ENCODE data around the gene LRRC52. TPM values are rescaled to one million over a fixed set of nuclear protein-coding genes. Genes with fewer than 3 reads are reported as not detected.

The LRRC52 gene
- total RNA-seq, 4 donors from 2014 or later: not detected

DNA sequence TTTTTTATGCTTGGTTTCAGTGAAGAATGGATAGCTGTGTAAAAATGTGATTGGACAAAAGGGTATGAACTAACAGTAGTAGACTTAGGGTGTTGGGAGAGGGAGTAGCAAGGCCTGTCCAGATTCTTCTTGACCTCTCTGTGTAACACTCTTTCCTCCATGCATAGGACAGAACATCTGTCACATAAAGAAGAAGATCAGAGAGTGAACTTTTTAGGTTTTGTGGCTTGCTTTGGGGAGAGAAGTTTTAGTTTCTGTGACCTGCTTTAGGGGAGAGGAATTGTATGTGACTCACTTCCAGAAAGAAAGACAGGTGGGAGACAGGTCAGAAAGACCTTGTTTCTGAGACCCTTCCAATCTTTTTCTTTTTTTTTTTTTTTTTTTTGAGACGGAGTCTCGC lies 27.3 kb upstream of the LRRC52 start:
- H3K36me3 ChIP-seq: no peaks in the 10 kb centered on the region
- no peaks in the 10 kb centered on the region for H3K9me3 ChIP-seq
- H3K27me3 ChIP-seq: no peaks in the 10 kb centered on the region
- WGBS: 95% methylated on average over 2 of the region's 2 CpGs
- no peak overlapping the region for H3K27ac ChIP-seq
- no peak for TF ChIP-seq POLR2AphosphoS5 (IDR thresholded peaks at IDR 0.05)
- no peak for TF ChIP-seq CTCF (IDR thresholded peaks at IDR 0.05)
- TF ChIP-seq EP300 (IDR thresholded peaks at IDR 0.05): no peak
- TF ChIP-seq POLR2A (IDR thresholded peaks at IDR 0.05): no peak
- H3K4me3 ChIP-seq: no peak overlapping the region
- H3K4me1 ChIP-seq: no peaks in the 10 kb centered on the region
- no peak for DNase-seq (ENCODE audit: low spot score in 2 of 2)

- TF ChIP-seq POLR2AphosphoS5 (IDR thresholded peaks at IDR 0.05) (no peak), POLR2A (IDR thresholded peaks at IDR 0.05) (no peak), EP300 (IDR thresholded peaks at IDR 0.05) (no peak), CTCF (IDR thresholded peaks at IDR 0.05) (no peak)
- Histone ChIP-seq H3K27me3 (no peaks in the 10 kb centered on the region), H3K36me3 (no peaks in the 10 kb centered on the region), H3K4me1 (no peaks in the 10 kb centered on the region), H3K4me3 (no peak overlapping the region), H3K9me3 (no peaks in the 10 kb centered on the region), H3K27ac (no peak overlapping the region)
- no peak for DNase-seq (ENCODE audit: low spot score in 2 of 2)
- WGBS: 85% methylated on average over 4 of the region's 4 CpGs
Measured at GRCh38 chr1:165520646-165521045, 23.2 kb upstream of the LRRC52 start.

GRCh38 chr1:165524639-165525285 lies 19.0 kb upstream of the LRRC52 start:
- Histone ChIP-seq H3K4me3 (no peak overlapping the region), H3K27me3 (no peaks in the 10 kb centered on the region), H3K27ac (no peak overlapping the region), H3K4me1 (no peaks in the 10 kb centered on the region), H3K9me3 (no peaks in the 10 kb centered on the region), H3K36me3 (no peaks in the 10 kb centered on the region)
- WGBS: 65% methylated on average over 5 of the region's 5 CpGs
- DNase-seq (ENCODE audit: low spot score in 2 of 2): no peak
- TF ChIP-seq POLR2AphosphoS5 (IDR thresholded peaks at IDR 0.05): no peak
- TF ChIP-seq POLR2A (IDR thresholded peaks at IDR 0.05): no peak
- no peak for TF ChIP-seq EP300 (IDR thresholded peaks at IDR 0.05)
- no peak for TF ChIP-seq CTCF (IDR thresholded peaks at IDR 0.05)

DNA sequence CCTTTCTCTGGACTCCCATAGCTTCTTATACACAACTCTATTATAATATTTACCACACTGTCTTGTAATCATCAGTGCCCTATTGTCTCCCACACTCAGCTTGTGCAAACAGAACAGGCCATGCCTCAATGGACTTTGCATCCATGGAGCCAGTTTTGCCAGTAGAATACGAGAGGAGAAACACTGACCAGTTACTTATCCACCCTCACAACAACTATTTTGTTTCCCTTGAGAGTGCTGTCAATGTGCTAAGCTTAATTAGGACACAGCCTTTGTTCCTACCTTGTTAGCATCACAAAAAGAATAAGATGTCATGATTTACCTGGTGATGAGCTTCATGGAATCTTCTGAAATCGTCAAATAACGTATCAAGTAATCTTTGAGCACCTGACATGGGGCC lies 18.1 kb upstream of the LRRC52 start:
- no peak for DNase-seq (ENCODE audit: low spot score in 2 of 2)
- Histone ChIP-seq H3K9me3 (no peaks in the 10 kb centered on the region), H3K4me1 (no peaks in the 10 kb centered on the region), H3K27ac (no peak overlapping the region), H3K4me3 (no peak overlapping the region), H3K36me3 (no peaks in the 10 kb centered on the region), H3K27me3 (no peaks in the 10 kb centered on the region)
- no peak for TF ChIP-seq CTCF (IDR thresholded peaks at IDR 0.05)
- no peak for TF ChIP-seq POLR2AphosphoS5 (IDR thresholded peaks at IDR 0.05)
- TF ChIP-seq EP300 (IDR thresholded peaks at IDR 0.05): no peak
- no peak for TF ChIP-seq POLR2A (IDR thresholded peaks at IDR 0.05)
- 83% methylated on average over 3 of the region's 3 CpGs for WGBS

DNA sequence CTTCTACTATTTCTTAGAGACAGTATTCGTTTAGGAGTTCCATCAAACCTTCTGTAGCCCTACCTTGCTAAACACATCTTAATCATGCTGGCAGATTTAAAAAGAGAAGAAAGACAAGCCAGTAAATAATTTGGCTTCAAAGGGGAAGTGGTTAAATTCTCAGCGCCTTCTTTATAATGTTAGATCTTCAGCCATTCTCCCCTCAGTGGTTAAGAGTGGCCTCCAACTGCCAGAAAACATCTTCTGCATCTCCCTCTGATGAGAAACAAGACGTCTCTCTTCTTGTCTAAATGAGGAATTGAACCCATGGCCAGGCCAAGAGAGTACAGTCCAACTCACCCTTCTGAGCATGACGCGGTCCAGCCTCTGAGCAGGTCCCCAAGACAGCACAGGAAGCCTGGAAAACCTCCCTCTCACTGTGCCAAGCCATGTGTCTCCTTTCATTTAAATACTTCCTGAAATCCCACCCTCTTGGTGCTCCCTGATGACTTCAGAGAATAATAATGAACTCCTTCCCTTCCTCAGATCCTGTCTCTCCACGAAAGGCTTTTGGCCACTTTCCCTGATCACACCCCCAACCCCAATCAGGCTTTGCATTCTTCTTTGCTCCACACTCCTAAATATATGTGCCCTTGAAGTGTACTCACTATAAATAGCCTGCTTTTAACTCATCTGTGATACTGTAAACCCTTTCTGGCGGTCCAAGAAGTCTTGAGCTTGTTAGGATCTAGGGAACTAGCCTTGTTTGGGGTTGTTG lies 16.4 kb upstream of the LRRC52 start:
- no peak for DNase-seq (ENCODE audit: low spot score in 2 of 2)
- H3K36me3 ChIP-seq: no peaks in the 10 kb centered on the region

More for the DNA sequence above, 16.4 kb upstream of the LRRC52 start:
- no peak overlapping the region for H3K27ac ChIP-seq
- no peaks in the 10 kb centered on the region for H3K27me3 ChIP-seq
- H3K4me3 ChIP-seq: no peak overlapping the region
- H3K9me3 ChIP-seq: no peaks in the 10 kb centered on the region
- no peaks in the 10 kb centered on the region for H3K4me1 ChIP-seq
- WGBS: 69% methylated on average over 7 of the region's 7 CpGs
- TF ChIP-seq CTCF (IDR thresholded peaks at IDR 0.05) (no peak), POLR2A (IDR thresholded peaks at IDR 0.05) (no peak), EP300 (IDR thresholded peaks at IDR 0.05) (no peak), POLR2AphosphoS5 (IDR thresholded peaks at IDR 0.05) (no peak)

All from suprapubic skin (tissue), 4 donors.